ENCODE measurements around the gene COL1A2. TPM values are rescaled to one million over a fixed set of nuclear protein-coding genes. Genes with fewer than 3 reads are reported as not detected.
A peak's percentile ranks its signal among the peaks of the same experiment; 100 is the strongest.

The COL1A2 gene
- total RNA-seq, 1 donor from 2014 or later = 12,302 TPM

DNA sequence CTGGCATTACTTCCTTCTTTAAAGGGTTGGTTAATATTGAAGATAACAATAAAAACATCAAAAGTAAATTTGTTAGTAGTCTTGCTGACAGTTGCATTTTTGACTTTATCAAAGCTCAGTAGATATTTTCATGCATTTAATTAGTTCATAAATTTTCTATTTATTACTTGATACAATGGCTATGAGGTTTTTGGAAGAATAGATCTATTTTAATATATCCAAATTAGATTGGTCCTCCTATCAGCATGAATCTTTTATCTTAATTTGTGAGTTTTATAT is 16.4 kb downstream of the COL1A2 start:
- H3K27ac Mint-ChIP-seq (ENCODE audit: unreplicated experiment) = peak overlapping the region; percentile 93
- H3K4me1 Mint-ChIP-seq (ENCODE audit: low read depth) = peaks cover 98% of the 10 kb centered on the region
- no peak for DNase-seq (ENCODE audit: low spot score)
- H3K36me3 Mint-ChIP-seq (ENCODE audit: low read depth) = peaks cover 79% of the 10 kb centered on the region
- H3K27me3 Mint-ChIP-seq (ENCODE audit: low read depth) = no peaks in the 10 kb centered on the region
- TF ChIP-seq, protein P1, sequence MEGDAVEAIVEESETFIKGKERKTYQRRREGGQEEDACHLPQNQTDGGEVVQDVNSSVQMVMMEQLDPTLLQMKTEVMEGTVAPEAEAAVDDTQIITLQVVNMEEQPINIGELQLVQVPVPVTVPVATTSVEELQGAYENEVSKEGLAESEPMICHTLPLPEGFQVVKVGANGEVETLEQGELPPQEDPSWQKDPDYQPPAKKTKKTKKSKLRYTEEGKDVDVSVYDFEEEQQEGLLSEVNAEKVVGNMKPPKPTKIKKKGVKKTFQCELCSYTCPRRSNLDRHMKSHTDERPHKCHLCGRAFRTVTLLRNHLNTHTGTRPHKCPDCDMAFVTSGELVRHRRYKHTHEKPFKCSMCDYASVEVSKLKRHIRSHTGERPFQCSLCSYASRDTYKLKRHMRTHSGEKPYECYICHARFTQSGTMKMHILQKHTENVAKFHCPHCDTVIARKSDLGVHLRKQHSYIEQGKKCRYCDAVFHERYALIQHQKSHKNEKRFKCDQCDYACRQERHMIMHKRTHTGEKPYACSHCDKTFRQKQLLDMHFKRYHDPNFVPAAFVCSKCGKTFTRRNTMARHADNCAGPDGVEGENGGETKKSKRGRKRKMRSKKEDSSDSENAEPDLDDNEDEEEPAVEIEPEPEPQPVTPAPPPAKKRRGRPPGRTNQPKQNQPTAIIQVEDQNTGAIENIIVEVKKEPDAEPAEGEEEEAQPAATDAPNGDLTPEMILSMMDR (IDR thresholded peaks at IDR 0.05) = no peak
- peak overlapping the region; percentile 25 for H3K4me3 Mint-ChIP-seq (ENCODE audit: unreplicated experiment)
- H3K9me3 Mint-ChIP-seq (ENCODE audit: low read depth) = no peaks in the 10 kb centered on the region

DNA sequence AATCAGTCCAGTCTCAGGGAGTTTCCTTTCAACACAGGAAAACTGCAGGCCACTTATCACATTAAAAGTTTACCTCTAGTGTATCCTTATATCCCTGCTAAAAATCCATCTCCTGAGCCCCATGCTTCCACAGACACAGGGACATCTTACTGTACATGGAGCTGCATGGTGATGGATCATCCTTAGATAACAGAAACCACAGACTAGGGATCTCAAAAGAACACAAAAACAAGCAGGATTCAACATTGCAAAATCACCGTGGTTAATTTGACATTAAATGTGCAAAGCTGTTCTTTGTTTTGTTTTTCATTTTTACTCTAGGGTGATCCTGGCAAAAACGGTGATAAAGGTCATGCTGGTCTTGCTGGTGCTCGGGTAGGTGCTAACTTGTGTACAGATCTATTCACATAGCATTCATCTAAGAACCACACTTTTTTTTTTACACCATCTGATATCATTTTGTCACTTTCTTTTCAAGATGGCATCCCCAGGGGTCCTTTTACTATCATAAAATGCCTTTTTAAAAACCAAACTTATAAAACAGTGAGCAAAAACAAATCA is 18.1 kb downstream of the COL1A2 start:
- Mint-ChIP-seq H3K27me3 (ENCODE audit: low read depth) (no peaks in the 10 kb centered on the region), H3K9me3 (ENCODE audit: low read depth) (no peaks in the 10 kb centered on the region), H3K36me3 (ENCODE audit: low read depth) (peaks cover 82% of the 10 kb centered on the region), H3K27ac (ENCODE audit: unreplicated experiment) (peak overlapping the region; percentile 93), H3K4me1 (ENCODE audit: low read depth) (peaks cover 98% of the 10 kb centered on the region), H3K4me3 (ENCODE audit: unreplicated experiment) (peak overlapping the region; percentile 24)
- TF ChIP-seq, protein P1 (IDR thresholded peaks at IDR 0.05) = no peak
- DNase-seq (ENCODE audit: low spot score) = no peak

DNA sequence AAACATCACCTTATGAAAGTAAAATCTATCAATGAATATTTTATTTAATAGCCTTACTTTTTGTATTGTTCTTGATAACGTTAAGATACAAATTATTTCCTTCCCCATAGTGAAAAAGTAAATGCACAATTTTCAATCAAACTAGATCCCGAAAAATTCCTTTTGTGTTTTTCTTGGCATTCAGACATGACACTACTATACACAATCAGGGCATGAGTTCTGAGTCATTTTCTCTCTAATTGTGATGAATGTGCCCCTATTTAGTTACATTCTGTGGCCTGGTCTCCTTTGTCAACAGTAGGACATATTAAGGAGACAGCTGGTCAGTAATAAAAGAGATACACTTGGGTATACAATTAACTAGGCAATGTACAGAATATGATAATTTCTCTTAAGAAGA is 19.8 kb downstream of the COL1A2 start:
- Mint-ChIP-seq H3K4me3 (ENCODE audit: unreplicated experiment) (peak overlapping the region; percentile 31), H3K36me3 (ENCODE audit: low read depth) (peaks cover 79% of the 10 kb centered on the region), H3K27me3 (ENCODE audit: low read depth) (no peaks in the 10 kb centered on the region), H3K4me1 (ENCODE audit: low read depth) (peaks cover 98% of the 10 kb centered on the region), H3K27ac (ENCODE audit: unreplicated experiment) (peak overlapping the region; percentile 93), H3K9me3 (ENCODE audit: low read depth) (no peaks in the 10 kb centered on the region)
- TF ChIP-seq, protein P1 (IDR thresholded peaks at IDR 0.05) = no peak
- no peak for DNase-seq (ENCODE audit: low spot score)

DNA sequence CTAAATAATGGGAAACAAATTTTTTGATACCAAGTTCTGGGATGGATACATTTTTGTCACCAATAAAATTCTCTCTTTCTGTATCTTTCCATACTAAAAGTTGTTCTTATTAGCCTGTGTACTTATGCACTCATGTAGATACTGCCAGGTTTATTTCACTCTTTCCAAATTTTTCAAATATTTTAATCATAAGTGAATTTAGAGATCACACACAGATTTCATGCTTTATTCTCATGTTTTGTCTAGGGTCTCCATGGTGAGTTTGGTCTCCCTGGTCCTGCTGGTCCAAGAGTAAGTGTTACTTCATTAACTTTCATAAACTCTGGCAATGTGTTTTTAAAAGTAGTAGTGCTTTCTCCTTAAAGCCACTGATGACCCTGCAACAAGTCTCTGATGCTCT is 20.3 kb downstream of the COL1A2 start:
- DNase-seq (ENCODE audit: low spot score) = no peak
- Mint-ChIP-seq H3K4me3 (ENCODE audit: unreplicated experiment) (no peak overlapping the region), H3K36me3 (ENCODE audit: low read depth) (peaks cover 80% of the 10 kb centered on the region), H3K27me3 (ENCODE audit: low read depth) (no peaks in the 10 kb centered on the region), H3K27ac (ENCODE audit: unreplicated experiment) (peak overlapping the region; percentile 93), H3K4me1 (ENCODE audit: low read depth) (peaks cover 98% of the 10 kb centered on the region), H3K9me3 (ENCODE audit: low read depth) (no peaks in the 10 kb centered on the region)
- TF ChIP-seq, protein P1 (IDR thresholded peaks at IDR 0.05) = no peak

DNA sequence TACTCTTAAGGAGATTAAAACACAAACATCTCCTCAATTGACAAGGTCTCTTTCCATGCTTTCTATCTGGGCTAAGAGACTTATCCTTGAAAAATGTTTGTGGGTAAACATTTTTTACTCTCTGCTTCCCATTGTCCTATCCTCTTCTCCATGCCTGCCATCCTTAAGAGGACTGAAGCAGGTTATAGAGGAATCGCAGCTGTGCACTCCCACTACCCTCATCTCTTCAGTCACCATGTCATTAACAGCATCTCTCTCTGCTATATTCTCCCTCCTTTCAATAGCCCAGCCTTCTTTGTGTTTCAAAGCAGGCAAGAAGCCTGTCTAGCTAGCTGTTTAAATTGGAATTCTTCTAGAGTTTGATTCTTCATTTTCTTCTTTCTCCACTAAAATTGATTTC is 22.6 kb downstream of the COL1A2 start:
- no peaks in the 10 kb centered on the region for H3K27me3 Mint-ChIP-seq (ENCODE audit: low read depth)
- DNase-seq (ENCODE audit: low spot score) = no peak
- TF ChIP-seq, protein P1 (IDR thresholded peaks at IDR 0.05) = no peak
- peaks cover 98% of the 10 kb centered on the region for H3K4me1 Mint-ChIP-seq (ENCODE audit: low read depth)
- H3K9me3 Mint-ChIP-seq (ENCODE audit: low read depth) = no peaks in the 10 kb centered on the region
- peak overlapping the region; percentile 44 for H3K4me3 Mint-ChIP-seq (ENCODE audit: unreplicated experiment)
- peaks cover 81% of the 10 kb centered on the region for H3K36me3 Mint-ChIP-seq (ENCODE audit: low read depth)
- H3K27ac Mint-ChIP-seq (ENCODE audit: unreplicated experiment) = peak overlapping the region; percentile 91
